Left renal pelvis (tissue), 4 donors: ENCODE results near the gene KCNK2. TPM values are rescaled to one million over a fixed set of nuclear protein-coding genes. Genes with fewer than 3 reads are reported as not detected.

Source experiments
- DNase-seq, 4 donors: peaks; one replicate each; pipeline ENCODE4 v3.0.0-alpha.2; 2013; ENCODE audit warnings: low read depth in 4 of 4, low spot score in 3 of 4
- polyA plus RNA-seq, 4 donors: library from polyadenylated mRNA; unstranded; fragments of 120-200 nt; gene quantifications; one replicate each; pipeline ENCODE4 v1.2.1, GENCODE V29; 2013; ENCODE audit not compliant: insufficient read length in 4 of 4

KCNK2 gene
- polyA plus RNA-seq, 4 donors, result 1.8 to 2.9 (median 2.5) TPM

DNA sequence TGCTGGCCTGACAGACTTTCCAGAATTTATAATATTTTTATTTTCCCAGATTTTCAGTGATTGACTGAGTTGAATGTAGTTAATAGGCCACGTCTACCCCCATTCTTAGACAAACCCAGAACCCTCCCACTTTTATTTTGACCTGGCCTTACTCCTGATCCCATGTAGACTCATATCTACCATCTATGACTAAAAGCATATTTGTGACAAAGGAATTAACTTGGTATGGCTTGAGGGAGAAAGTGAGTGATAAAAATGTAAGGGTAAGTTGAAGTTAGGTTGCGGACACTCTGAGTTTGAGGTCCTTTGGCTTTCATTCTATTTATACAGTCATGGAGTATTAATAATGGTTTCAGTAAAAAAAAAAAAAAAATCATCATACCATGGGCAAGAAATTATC lies 168.4 kb downstream of the KCNK2 start:
- no peak for DNase-seq

DNA sequence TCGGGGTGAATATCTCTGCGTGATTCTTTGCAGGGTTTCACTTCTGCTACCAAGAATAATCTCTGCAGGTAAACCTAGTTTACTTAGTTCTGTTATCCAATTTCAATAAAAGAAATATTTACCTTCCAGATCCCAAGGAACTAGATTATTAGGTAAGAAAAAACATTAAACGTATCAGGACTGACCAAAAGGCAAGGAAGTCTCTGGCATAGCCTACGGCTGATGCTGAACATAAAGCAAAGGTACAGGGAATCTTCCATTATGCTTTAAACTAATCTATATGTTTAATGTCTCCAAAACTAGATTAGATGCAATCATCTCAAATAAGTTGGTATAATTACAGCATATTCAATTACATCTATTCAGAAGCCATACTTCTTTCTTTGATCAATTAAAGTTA lies 168.9 kb downstream of the KCNK2 start:
- DNase-seq, result no peak

DNA sequence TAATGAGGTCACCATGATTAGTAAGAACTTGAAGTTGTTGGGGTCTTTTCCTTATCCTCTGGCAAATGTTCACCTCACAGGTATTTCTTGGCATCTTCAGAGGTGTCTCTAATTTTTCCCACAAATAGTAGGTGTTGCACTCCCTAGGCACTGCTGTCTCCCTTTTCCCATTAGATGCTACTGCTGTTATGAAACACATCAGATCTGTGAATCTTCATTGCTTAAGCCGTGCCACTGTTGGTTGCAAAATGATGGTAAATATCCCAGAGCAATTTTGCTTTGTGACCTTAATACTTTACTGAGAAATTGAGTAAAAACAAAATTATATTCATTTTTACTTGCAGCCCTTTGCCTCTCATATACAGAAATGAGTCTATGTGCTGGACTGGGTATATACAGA lies 169.6 kb downstream of the KCNK2 start:
- no peak for DNase-seq

DNA sequence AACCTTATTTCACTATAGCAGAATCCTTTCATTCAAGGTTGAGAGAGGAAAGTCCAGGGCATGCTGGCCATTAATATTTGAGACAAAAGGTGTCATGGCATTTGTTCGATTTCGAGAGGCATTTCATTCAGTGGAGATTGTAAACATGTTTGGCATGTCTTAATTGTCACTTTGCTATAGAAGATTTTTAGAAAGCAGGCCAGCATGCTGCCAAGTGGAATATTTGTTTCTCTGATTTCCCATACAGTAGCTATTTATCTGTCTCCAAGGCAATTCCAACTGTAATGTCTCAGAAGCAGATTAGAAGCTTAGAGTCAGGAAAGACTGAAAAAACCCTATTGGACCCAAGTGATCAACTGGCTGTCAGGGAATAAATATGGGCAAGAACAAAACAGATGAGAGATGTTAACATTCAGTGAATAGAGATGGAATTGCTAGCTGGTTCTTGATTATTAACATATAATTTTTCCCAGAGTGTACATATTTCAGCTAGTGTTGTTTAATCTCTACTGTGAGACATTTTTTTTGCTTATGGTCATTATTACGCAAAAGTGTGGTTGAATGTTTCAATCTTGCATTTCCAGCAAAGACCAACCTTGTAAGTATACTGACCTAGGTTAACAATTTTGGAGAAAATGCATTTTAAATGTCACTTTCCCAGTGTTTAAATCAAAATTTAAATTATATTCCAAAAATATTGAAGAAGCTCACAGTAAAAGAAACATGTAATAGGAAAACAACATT lies 174.6 kb downstream of the KCNK2 start:
- no peak for DNase-seq

DNA sequence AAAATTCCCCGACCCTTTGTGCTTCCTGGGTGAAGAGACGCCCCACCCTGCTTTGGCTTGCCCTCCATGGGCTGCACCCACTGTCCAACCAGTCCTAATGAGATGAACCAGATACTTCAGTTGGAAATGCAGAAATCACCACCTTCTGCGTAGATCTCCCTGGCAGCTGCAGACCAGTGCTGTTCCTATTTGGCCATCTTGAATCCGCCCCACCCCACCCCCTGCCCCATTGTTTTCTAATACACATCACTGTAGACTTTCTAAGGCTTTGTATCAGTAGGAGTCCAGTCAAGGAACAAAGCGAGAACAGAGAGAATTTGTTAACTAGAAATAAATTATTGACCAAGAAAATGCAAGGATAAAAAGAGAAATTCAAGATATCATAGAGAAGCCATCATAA lies 178.2 kb downstream of the KCNK2 start:
- no peak for DNase-seq

DNA sequence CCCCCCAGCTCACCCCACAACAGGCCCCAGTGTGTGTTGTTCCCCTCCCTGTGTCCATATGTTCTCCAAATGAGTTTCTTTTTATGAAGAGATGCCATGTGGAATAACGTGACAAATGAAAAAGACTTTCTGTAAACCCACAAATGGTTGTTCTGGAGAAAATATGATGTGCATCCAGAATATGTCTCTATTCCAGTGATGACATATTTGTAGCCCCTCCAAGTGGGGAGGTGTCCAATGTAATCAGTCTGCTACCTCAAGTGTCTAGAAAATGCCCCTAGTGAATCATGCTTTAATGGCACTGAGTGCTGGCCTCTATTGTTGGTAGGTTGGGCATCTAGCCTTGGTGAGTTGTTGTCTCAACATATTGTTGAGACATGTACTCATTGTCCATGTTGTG lies 179.6 kb downstream of the KCNK2 start:
- DNase-seq, result no peak

DNA sequence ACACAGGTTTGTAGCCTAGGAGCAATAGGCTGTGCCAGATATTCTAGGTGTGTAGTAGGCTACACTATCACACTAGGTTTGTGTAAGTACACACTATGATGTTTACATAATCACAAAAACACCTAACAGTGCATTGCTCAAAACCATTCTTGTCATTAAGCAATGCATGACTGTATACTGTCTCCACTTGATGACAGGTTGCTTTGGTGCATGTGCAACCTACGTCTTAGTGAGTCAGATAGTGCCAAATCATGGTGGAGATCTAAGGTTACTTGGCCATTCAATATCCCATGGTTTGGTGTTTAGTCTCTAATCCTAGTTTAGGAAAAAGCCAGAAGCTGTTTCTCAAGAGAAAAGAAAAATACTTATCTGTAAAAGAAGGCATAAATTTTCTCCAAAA lies 181.1 kb downstream of the KCNK2 start:
- no peak for DNase-seq

DNA sequence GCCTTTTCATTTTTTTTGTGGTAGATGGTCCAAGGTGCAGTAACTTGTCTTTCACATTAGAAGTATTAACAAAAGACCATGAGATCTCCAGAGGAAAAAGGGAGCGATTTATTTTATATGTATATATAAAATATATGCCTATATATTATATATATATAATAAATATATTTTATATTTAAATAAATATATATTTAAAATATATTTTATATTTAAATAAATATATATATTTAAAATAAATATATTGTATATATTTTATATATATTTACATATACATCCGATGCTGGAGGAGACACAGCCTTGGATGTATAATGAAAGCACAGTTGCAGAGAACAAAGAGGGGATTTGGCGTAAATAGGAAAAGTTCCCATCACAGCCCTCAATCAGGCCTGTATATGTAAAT lies 182.1 kb downstream of the KCNK2 start:
- DNase-seq, result no peak

DNA sequence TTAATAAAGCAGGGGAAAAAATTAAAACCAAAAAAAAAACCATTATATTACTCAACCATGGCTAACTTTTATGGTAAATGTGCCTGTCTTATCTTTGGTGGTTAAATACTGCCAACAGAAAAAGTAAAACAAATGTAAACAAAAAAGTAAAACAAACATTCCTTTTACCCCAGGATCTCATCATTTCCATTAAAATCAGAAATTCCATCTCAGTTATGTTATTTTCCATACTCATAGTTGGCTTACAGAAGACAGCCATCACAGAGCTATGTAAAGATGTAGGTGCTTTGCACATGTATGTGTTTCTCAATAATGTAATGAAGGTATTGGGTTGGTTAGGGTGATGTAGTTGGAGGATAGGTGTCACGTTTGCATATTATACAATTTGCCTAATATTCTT lies 185.0 kb downstream of the KCNK2 start:
- DNase-seq, result no peak

DNA sequence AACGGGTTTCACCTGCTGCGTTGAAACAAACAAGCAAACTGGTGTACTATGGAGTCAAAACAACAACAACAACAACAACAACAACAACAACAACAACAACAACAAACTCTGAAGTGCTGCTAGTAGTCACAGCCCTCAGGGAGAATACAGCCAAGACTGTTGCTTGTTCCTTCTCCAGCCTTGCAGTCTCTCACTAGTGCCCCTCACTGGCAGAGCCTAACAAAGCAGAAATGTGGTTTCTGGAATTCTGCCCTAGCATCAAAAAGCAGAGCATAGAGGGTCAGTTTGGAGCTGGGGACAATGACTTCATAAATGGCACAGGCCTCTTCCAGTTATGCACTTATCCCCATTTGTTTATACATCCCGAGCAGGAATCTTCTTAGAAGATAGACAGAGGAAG lies 187.4 kb downstream of the KCNK2 start:
- DNase-seq, result no peak

DNA sequence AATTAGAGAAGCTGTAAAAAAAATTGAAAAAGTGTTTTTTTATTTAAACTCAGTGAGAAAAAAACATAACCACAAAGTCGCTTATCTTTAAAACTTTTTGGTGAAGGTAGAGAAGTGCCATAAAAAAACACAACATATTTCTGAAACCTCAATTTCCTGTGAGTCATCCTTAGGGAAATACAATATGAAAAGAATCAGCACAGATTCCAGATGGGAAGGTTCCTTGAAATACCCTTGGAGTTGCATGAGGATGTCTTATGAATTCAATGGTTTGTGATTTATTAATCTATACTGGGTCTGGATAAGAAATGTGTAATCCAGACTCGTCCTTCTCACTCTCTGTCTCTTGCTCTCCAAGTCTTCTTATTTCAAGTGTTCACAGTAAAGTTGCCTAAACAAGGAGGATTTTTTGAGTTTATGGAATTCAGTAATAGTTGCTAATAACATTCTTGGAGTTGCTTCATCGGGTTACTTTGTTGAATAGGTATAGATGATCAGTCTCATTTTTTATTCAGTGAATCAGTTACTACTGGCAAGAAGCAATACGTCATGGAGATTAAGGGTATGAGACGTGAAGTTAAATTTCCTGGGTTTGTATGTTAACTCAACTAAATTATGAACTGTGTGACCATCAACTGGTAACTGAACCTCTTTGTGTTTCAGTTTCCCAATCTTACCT lies 191.4 kb downstream of the KCNK2 start:
- no peak for DNase-seq

DNA sequence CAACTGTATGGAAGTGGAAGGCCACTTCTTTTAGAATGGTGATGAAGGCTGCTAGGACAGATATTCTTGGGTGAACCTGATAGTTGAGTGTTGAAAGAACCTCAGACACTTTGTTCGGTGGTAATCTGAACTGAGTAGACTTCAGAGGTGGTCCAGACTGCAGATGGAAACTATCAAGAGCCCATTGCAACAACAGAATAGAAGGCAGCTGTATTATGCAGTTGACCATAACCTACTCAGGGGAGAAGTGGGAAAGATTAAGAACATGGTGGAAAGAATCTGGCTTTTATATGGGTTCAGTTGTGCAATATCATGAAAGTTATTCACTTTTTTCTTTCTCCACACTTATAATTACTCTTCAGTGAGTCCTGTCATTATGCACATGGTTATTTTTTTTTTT lies 194.0 kb downstream of the KCNK2 start:
- DNase-seq, result no peak

DNA sequence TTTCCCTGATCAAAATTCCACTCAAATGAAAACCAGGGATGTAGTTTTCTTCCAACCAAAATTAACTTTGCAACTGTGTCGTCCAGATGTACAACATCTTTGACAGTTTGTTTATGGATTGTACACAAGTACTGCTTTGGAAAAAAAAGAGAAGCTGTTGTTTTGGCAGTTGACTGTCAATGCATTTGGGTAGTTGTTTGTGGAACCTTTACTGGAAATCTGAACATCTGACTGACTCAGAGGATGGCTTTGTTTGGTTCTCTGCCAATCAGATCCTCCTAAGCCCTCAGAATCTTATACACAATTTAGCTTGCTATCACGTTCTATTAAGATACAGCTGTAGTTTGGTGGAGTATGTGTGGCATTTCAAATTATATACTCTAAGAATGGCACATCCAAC lies 195.0 kb downstream of the KCNK2 start:
- DNase-seq, result no peak

DNA sequence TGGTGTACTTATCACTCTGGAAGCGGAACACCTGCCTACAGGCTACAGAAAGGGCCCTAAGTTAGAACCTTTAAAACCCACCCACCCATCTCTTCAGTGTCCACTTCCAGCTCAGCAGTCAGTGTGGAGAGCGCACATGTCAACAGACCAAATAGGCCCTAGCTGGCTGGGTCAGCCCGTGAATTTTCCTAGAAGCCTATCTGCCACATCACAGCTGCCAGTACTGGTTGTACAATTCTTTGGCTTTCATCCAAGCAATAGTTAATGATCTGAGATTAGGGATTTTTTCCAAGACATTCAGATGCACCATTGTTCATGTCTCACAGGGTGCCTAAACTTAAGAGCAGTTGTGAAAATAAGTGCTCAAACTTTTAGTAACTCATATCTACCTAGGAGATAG lies 197.1 kb downstream of the KCNK2 start:
- no peak for DNase-seq

DNA sequence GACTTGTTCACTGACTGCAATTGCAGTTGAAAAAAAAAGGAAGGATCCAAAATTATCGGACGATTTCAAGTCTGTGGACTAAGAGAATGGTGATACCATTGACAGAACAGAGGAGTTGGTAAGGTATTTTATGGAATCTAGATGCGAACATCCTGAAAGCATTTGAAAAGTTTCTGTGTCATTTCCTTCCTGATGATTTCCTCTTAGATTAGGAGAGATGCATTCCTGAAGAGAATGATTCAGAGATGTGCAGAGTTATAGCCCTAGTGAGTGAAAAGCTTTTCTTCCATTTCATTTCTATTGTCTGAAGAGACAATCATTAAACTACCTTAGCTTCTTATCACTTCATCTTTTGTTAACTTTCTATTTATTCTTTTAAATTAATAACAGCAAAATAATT lies 200.0 kb downstream of the KCNK2 start:
- DNase-seq, result no peak

DNA sequence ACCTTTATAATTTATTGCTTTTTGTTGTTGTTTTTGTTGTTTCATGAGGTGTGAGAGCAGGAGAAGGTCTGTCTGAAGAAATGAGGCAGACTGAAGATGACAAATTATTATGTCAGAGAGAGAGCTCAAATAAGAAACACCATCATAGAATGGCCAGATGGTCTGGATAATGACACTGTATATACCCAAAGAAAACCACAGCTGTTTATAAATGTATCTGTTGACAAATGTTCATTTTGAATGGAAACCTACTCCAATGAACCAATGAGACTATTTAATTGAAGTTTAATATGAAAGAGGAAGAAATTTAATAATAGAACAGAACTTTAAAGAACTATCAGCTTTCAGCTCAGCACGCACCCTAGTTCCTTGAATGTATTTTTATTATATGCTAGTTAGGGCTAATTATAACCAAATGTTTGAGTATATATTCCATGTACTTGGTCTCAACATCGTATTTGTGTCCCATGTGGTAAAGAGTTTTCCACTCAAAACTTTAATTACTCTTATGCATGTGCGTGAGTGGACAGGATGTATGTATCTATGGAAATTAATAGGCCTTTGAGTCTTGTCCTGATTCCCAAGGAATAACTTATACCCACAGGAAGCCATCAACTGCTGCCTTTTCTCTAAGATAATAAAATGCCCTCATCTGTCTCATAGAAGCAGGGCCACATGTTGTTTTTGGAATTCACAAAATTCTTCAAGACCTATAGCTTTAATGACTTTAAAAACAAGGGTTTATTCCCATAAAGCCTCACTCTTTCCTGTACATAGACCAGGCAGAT lies 202.7 kb downstream of the KCNK2 start:
- DNase-seq, result no peak
